Mesenteric fat pad (tissue), 1 donor: ENCODE measurements around the gene TTLL6. TPM values are rescaled to one million over a fixed set of nuclear protein-coding genes. Genes with fewer than 3 reads are reported as not detected.
A peak's percentile ranks its signal among the peaks of the same experiment; 100 is the strongest.
"Not testable (repeated sequence)": the region's sequence is repeated elsewhere in the genome, so short reads cannot be mapped to it uniquely, and the experiment has no call there.

Experiments
- DNase-seq: peaks from one replicate; pipeline ENCODE4 v3.0.0-alpha.2; 2020; ENCODE audit warnings: low spot score
- long read RNA-seq: library from polyadenylated mRNA; unstranded; transcript quantifications from one replicate; pipeline ENCODE4 v2.0.0, GENCODE V29; 2020
- total RNA-seq: library from RNA; stranded (reverse); fragmentation: NEBNext Ultra II Directional; extraction: Animal tissue kit (Norgen Biotek cat#: 25700); gene quantifications from one replicate; pipeline ENCODE4 v1.2.1, GENCODE V29; 2021
- donor health status: DM: yes; HTN: yes; CAD: no.

The TTLL6 gene
- not detected for total RNA-seq
- long read RNA-seq = 0 reads

DNA sequence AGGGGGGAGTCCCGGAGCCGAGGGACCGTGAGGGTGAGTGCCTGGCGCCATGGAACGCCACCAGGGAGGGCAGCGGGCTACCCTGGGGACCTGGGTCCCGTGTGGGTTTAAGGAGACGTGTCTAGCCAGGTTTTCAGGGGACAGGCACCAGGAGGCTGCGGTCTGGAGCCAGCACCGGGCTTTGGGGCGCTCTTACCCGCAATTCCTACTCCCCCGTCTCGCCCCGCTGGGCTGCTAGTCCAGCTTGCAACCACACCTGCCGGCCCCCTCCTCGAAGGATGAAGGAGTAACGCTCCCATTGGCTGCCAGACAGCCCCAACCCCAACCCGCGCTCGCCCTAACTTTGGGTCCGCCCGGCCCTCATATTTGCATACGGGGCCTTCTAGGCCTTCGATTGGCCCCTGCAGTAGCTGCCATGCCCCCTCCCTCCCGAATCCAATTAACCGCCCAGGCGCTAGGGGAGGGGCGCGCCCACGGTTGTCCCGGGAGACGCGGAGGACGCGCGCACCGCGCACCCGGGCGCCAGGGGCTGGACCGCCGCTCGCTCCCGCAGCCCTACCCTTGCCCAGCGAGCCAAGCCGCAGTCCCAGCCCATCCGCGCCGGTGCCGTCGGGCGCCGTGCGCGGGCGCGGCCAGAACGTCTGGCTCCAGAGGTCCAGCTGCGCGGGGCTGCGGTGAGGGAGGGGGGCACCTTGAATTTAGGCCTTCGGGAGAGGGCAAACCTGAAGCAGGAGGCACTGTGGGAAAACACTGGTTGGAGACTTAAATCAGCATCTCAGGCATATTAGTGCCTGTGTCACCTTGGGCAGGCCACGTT lies at the start of gene TTLL6:
Gene TTLL6, minus strand, starts transcription at position 456 of the 817 bp plus-strand sequence. Its CDS starts 157 bp downstream, at position 299.
- DNase-seq = peak; percentile 93

DNA sequence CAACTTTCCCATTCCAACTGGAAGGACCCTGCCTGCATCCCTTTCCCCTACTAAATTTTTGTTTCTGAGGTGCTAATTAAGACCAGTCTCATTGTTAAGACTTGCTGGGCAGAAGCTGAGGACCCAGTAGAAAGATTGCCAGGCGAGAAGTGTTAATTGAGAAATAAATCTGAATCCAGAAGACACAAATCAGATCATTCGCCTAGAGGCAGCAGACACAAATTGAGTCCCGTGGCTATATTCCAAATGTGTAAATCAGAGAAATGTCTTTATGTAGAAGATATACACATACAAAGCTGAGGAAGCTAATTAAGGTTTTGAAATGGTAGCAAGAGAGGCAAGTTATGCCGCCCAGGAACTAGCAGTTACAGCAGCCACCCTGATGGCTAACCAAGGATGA lies 43.4 kb upstream of the TTLL6 start:
- no peak for DNase-seq

DNA sequence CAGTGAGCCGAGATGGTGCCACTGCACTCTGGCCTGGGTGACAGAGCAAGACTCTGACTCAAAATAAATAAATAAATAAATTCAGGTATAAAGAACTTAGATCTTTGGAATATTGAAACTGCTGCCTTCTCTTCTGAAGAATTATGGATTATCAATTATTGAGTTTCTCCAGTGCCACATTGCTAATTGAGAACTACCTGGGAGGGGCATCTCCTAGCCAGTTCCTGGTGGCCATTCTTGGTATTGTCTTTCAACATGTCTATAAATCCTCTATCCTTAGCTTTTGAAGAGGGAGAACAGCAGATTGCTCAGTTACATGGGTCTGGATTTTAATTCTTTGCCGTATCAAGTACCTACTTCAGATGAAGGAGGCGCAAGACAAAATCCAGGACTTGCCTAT lies 43.0 kb upstream of the TTLL6 start:
- DNase-seq = no peak

DNA sequence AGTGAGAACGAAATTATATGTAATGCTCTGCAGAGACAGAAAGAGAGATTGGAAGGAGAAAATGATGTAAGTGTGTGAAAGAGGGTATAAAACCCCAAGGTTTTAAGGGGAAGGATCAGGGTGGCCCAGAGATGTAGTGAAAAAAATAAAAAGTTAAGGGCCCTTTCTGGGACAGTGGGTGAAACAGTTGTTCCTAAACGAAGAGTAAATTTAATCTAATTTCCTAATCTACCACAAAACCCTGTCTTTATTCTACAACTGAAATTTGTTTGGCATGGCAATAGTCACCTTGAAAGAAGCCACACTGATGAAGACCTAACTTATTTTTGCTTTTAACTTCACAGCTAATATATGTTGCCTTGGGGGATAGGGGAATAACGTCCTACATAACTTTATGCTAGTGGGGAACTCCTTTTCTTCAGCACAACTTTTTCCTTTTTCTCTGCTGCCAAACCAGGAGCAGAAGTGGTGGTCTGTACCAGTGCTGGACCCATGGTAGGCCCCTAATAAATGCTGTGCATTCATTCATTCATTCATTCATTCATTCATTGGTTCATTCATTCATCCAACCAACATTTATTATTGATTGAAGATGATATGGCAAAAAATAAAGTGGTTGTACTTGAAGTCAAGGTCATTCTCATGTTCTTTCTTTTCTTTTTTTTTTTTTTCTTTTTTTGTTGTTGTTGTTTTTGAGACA lies 39.2 kb upstream of the TTLL6 start:
- DNase-seq = no peak

DNA sequence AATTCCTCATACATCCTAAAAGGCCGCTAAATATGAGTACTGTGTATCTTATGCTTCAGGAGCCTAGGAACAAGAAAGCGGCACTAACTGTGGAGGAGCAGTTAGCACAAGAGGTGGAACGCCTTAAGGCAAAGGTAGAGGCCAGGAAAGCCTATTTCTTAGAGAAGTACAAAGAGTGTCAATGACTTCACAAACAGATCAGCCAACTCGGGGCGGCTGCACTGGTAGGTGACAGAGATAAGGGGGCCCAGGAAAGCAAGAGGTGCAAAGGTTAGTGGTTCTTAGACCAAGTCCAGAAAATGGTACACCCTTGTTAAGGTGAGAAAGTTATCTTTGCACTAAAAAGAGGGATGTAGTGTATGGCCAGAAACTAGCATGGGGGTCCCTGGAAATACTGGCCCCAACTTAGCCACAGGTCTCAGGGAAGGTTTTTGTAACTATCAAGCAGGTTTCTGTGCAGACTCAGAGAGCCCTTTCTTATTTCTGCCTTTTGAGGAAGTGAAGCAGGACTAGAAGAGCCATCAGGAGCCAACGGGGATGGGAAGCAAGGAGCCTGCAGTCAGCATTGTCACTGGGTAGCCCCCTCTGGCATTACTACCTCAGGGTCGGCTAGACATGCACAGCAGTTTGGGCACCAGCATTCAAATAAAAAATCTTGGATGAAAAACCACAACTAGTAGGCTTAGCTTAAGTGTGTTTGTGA lies 37.9 kb upstream of the TTLL6 start:
- DNase-seq = no peak

DNA sequence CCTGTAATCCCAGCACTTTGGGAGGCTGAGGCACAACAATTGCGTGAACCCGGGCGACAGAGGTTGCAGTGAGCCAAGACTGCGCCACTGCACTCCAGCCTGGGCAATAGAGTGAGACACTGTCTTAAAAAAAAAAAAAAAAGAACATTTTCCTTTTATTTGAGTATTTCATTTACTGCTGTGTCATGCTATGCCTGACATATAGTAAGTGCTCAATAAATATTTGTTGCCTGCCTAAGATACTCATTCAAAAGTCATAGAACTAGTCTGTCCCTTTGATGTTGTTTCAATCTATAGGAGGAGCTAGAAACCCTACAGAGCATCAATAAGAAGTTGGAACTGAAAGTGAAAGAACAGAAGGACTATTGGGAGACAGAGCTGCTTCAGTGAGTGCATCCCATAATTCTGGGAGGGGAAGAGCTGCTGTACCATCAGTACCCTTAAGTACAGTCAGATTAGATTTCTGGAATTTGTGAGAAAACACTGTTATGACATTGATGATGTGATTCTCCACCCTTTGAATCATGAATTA lies 33.8 kb upstream of the TTLL6 start:
- no peak for DNase-seq

DNA sequence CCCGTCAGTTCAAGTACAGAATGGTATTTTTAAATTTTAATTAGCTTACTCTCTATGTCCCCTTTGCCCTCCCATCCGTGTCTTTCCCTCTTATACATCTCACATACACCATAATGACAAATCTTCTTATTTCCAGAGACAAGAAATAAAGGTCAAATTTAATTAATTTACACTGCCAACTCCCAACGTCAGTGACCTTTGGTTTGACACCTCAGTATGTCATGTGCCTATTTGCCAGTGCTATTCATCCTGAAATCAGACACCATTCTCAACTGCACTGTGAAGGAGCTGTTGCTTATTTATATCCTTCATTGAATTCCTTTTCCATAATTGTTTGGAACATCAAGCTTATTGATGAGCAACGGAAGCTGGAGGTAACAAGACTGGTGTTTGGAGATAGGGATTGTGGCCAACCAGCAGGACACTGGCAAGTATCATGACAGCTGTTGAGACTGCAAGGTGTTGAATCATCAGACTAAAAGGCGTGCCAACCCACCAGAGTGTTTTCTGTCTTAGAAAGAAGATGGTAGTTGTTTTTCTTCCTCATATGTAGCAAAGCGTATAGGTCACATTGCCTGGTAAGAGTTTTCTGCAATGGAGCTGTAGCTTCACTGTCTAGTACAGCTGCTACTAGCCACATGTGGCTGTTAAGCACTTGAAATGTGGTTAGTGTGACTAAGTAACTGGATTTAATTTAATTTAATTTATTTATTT lies 26.3 kb upstream of the TTLL6 start:
- no peak for DNase-seq

DNA sequence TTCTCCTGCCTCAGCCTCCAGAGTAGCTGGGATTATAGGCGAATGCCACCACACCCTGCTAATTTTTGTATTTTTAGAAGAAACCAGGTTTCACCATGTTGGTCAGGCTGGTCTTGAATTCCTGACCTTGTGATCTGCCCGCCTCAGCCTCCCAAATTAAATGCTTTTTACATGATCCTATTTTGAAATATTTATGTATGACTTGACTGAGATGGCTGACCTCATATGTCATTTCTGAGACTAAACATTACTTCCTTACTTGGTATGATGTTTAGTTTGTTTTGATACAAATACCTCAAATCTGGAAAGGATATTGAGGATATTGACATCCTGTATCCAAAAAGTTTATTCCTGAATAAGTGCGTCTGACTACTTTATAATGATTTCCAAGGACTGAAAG lies 25.7 kb upstream of the TTLL6 start:
- no peak for DNase-seq

DNA sequence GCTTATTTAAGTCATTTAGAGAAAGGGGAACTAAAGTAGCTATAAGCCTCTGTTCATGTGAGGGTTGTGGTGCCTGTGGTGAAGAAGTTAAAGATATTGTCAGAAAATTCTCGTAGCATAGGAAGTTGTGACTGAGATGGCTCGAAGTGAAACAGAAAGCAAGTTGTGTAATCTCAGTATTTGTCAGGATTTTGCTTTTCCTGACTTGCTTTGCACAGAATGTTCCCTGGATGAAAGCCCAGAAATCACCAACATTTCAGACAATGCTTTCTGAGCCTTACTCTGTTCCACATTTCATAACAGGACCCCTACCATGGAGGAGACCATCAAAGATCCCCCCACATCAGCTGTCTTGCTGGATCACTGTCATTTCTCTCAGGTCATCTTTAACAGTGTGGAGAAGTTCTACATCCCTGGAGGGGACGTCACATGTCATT lies 24.4 kb upstream of the TTLL6 start:
- DNase-seq = no peak

DNA sequence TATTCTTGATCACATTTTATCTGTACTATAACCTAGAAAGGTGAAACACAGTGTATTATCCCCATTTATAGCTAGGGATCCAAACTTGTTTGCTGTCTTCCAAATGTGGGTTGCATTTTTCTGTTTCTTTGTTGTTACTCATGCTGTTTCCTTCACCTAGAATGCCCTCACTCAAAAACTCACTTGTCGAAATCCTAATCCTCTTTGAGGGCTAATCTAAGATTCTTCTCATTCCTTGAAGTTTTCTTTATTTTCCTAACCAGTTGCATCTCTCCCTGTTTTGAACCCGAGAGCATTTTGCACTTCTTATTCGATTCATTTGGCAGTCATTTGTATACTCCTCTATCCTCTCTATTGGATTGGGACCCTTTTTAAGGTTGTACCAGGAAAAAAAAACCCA lies 23.4 kb upstream of the TTLL6 start:
- DNase-seq = no peak

DNA sequence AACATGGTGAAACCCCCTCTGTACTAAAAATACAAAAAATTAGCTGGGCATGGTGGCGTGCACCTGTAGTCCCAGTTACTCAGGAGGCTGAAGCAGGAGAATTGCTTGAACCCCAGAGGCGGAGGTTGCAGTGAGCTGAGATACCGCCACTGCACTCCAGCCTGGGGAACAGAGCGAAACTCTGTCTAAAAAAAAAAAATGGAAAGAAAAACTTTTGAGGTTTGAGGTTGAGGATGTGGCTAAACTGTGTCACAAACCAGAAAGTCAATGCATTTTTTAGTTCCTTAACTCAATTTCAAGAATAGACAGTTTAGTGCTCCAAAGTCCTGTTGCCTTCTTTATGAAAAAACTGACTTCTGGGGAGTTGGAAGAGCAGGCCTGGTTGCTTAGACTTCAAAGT lies 20.4 kb upstream of the TTLL6 start:
- not testable (repeated sequence) for DNase-seq

DNA sequence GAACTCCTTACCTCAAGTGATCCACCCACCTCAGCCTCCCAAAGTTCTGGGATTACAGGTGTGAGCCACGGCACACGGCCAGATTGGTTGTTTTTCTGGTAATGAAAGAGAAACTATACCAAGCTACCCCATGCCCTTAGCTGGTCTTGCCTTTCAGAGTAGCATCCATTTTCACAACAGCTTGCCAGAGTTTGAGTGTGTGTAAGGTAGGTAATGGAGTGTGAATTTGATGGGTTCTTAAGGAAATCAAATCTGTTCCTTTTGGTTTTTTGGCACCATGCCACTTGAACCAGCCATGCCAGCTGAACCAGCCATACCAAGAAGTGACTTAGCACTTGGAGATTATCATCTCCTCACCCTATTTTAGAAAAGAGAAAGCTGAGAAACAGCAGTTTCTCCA lies 18.9 kb upstream of the TTLL6 start:
- DNase-seq = no peak

DNA sequence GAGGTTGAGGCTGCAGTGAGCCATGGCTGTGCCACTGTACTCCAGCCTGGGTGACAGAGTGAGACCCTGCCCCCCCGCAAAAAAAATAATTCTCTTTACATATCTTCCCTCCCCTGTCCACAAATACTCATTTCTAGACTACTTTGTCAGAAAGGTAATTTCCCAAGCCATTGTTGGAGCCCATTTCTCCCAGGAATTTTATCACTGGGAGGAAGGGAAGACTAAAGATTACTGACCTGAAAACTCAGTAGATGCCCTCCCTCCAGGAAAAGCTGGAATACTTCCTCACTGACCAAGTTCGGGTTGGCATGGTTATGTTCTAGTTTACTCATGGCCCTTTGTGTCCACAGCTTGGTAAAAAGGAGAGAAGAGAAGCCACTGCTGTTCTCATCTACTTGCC lies 17.9 kb upstream of the TTLL6 start:
- no peak for DNase-seq

DNA sequence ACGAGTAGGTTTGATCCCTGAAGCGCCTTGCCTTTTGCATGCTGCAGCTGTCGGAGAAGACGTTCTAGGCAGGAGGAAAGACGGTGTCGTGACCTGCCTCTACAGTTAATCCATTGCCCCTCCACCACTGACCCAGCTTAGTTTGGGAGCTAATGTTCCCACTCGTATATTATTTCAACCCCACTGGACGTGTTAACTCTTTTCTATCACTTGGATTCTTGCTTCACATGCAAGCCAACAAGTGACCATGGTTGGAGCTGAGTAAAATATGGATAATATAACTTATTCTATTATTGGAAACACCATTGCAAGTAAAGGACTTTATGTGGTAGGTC lies 14.5 kb upstream of the TTLL6 start:
- no peak for DNase-seq

DNA sequence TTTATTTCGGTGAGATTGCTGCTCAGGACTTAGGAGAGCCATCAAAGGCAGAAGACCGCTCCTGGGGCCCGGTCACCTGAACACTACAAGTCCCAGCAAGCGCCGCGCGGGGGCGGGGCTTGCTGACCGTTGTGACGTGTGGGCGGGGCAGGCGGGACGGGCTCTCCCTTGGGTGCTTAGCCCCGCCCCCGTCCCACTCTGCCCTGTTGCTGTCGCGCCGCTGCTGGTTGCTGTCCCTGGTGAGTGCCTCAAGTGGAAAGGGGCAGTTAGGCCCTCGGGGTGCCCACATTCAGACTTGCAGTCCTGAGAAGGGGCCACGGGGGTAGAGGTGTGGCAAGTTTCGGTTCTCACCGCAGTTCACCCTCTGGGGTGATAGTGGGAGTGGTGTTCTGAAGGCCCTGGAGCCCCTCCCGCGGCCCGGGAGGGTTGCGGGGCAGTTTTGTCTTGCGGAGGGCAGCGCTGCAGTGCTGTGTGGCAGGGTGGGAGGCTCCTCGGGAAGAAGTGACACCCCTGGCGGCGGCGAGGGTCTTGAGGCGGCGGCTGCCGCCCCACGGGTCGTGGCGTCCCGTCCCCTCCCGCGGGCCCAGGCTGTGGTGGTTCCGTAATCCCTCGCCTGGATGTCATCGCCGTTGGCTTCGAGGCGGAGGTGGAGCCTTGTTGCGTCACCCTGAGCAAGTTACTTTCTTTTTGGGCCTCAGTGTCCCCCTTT lies 14.0 kb upstream of the TTLL6 start, which contains the start of gene CALCOCO2:
Gene CALCOCO2, plus strand, starts transcription at position 196 of the 709 bp plus-strand sequence. CDS start 10,673 bp downstream, outside the sequence.
- DNase-seq = peak; percentile 98

DNA sequence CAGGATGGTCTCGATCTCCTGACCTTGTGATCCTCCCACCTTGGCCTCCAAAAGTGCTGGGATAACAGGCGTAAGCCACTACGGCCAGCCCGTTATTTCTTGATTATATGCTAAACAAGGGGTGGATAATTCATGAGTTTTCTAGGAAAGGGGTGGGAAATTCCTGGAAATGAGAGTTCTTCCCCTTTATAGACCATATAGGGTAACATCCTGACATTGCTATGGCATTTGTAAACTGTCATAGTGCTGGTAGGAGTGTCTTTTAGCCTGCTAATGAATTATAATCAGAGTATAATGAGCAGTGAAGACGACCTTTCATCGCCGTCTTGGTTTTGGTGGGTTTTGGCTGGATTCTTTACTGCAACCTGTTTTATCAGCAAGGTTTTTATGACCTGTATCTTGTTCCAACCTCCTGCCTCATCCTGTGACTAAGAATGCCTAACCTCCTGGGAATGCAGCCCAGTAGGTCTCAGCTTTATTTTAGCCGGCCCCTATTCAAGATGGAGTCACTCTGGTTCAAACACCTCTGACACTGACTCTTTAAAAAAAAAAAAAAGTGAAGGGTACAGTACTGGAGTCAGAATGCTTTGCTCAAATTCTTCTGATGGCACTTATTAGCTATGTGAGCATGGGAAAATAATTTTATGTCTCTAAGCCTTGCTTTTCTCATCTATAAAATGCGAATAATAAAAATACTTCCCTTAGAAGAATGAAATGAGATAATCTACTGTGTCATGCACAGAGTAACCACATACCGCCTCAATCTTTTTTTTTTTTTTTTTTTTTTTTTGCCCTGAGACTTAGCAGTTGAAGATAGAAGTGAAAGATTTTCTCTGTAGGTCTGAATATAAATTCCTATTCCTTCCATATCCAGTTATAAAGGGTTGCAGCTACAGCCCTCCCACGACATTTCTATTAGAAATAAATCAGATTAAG lies 8.7 kb upstream of the TTLL6 start:
- no peak for DNase-seq

DNA sequence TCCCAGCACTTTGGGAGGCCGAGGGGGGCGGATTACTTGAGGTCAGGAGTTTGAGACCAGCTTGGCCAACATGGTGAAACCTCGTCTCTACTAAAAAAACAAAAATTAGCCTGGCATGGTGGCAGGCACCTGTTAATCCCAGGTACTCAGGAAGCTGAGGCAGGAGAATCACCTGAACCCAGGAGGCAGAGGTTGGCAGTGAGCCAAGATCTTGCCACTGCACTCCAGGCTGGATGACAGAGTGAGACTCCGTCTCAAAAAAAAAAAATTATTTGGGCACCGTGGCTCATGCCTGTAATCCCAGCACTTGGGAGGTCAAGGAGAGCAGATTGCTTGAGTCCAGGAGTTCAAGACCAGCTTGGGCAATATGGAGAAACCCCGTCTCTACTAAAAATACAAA lies 3.9 kb upstream of the TTLL6 start:
- not testable (repeated sequence) for DNase-seq

DNA sequence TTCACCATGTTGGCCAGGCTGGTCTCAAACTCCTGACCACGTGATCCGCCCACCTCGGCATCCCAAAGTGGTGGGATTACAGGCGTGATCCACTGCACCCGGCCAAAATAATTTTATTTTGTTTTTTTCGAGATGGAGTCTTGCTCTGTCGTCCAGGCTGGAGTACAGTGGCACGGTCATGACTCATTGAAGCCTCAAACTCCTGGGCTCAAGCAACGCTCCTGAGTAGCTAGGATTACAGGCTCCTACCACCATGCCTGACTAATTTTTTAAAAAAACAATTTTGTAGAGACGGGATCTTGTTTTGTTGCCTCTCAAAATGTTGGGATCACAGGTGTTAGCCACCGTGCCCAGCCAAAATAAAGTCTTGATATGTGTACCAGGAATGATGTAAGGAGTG lies 2.4 kb upstream of the TTLL6 start:
- no peak for DNase-seq

DNA sequence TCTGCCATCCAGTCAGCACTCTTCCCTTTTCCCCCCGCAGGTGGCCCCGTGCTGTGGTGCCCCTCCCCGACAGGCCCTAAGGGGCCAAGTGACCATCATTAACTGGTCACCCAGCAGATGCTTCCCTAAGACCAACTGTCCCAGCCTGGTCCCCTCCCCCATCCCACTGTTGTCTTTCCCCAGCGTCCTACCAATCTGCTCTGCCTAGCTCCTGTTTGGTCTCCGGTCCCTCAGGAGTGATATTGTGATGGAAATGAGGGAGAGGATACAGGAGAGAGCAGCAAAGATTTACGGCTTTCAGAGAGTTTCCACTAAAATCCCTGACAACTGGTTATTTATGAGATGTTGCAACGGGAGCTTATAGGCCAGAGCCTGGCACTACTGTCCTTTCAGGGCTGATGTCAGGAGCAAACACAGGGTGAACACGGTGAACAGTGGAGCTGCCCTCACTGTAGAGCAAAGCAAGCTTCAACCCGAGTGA lies 1.4 kb upstream of the TTLL6 start:
- no peak for DNase-seq
